K562 (cell line): Measurements from ENCODE around the gene EFNA2.

Experiments
- CTCF ChIP-seq, 3 experiments: IDR thresholded peaks in 2 of 3; conservative IDR thresholded peaks in 1 of 3; 2 replicates each; pipeline ENCODE4 v1.5.1; 2011 to 2012; ENCODE audit warnings: low read length in 3 of 3, mild to moderate bottlenecking in 3 of 3, control low read depth in 2 of 3, improper control_type of control experiment in 1 of 3, inconsistent platforms in 1 of 3, low read depth in 1 of 3, mixed read lengths in 1 of 3, moderate library complexity in 1 of 3; ENCODE audit not compliant: insufficient read depth in 2 of 3
- EZH2 ChIP-seq: IDR thresholded peaks from 2 replicates; pipeline ENCODE4 v1.6.1; 2012; ENCODE audit warnings: low read depth, mild to moderate bottlenecking, inconsistent platforms, low read length, borderline replicate concordance
- FOSL1 ChIP-seq: fragments of 200-800 bp; sonication (Bioruptor generic); conservative IDR thresholded peaks from 2 replicates; pipeline ENCODE4 v1.6.1; 2016; ENCODE audit warnings: missing genetic modification characterization, missing compliant biosample characterization
- JUN ChIP-seq, 2 experiments: sonication (generic) in 1 of 2; formaldehyde crosslinking in 1 of 2; IDR thresholded peaks; 2 replicates each; pipeline versions ENCODE4 v1.6.1 to v1.8.0; 2012 to 2022; ENCODE audit warnings: borderline replicate concordance in 2 of 2, mild to moderate bottlenecking in 2 of 2, improper control_type of control experiment in 1 of 2, low read depth in 1 of 2, low read length in 1 of 2, missing genetic modification reagents in 1 of 2
- MEIS2 ChIP-seq: fragments of 450-650 bp; IDR thresholded peaks from 2 replicates; pipeline ENCODE4 v1.6.1; 2014; ENCODE audit warnings: mild to moderate bottlenecking; ENCODE audit not compliant: partially characterized antibody
- MLLT1 ChIP-seq, 2 experiments: fragments of 450-650 bp; IDR thresholded peaks; 2 replicates each; pipeline ENCODE4 v1.6.1; 2016
- RB1 ChIP-seq: fragments of 450-650 bp; IDR thresholded peaks from 2 replicates; pipeline ENCODE4 v1.6.1; 2017; ENCODE audit warnings: low read depth, mild to moderate bottlenecking
- RNF2 ChIP-seq: sonication (generic); IDR thresholded peaks from 2 replicates; pipeline ENCODE4 v1.6.1; 2016
- SIN3A ChIP-seq, 2 experiments: fragments of 150-350 bp in 1 of 2; IDR thresholded peaks; 2 replicates each; pipeline ENCODE4 v1.6.1; 2011 to 2016; ENCODE audit warnings: borderline replicate concordance in 2 of 2, low read depth in 2 of 2, low read length in 2 of 2, mild to moderate bottlenecking in 2 of 2, moderate library complexity in 2 of 2; ENCODE audit not compliant: control insufficient read depth in 1 of 2
- SREBF2 ChIP-seq: sonication (generic); formaldehyde crosslinking; IDR thresholded peaks from 2 replicates; pipeline ENCODE4 v1.4.0; 2020; ENCODE audit warnings: mild to moderate bottlenecking, missing genetic modification reagents
- ZNF354B ChIP-seq: fragments of 250-450 bp; sonication (Bioruptor Pico); IDR thresholded peaks from 2 replicates; pipeline ENCODE4 v1.4.0; 2020
- ZNF586 ChIP-seq: fragments of 450-650 bp; formaldehyde crosslinking; conservative IDR thresholded peaks from 2 replicates; pipeline ENCODE4 v1.4.0; 2020; ENCODE audit warnings: mild to moderate bottlenecking, moderate library complexity
- ZZZ3 ChIP-seq: fragments of 450-650 bp; IDR thresholded peaks from 2 replicates; pipeline ENCODE4 v1.6.1; 2016; ENCODE audit warnings: antibody characterized with exemption, mild to moderate bottlenecking, moderate library complexity

- TF ChIP-seq FOSL1 = no peak
- TF ChIP-seq MLLT1 (IDR thresholded peaks at IDR 0.05) = no peak
- no peak for TF ChIP-seq SREBF2 (CRISPR knock-in tag)
- TF ChIP-seq JUN (IDR thresholded peaks at IDR 0.05; ENCODE audit: borderline replicate concordance, low read depth, low read length) = no peak
- no peak for TF ChIP-seq JUN (CRISPR knock-in tag; IDR thresholded peaks at IDR 0.05; ENCODE audit: borderline replicate concordance)
- no peak for TF ChIP-seq ZNF586 (CRISPR knock-in tag)
- no peak for TF ChIP-seq ZNF354B (CRISPR knock-in tag)
- TF ChIP-seq EZH2 = no peak
- TF ChIP-seq SIN3A (IDR thresholded peaks at IDR 0.05; ENCODE audit: borderline replicate concordance in 2 of 2, control insufficient read depth in 1 of 2, low read depth in 2 of 2, low read length in 2 of 2) = no peak
- TF ChIP-seq RNF2 = no peak
- no peak for TF ChIP-seq MEIS2
- no peak for TF ChIP-seq CTCF (IDR thresholded peaks at IDR 0.05 in 2 of 3, conservative IDR thresholded peaks at IDR 0.05 in 1 of 3; ENCODE audit: insufficient read depth in 2 of 3, low read depth in 1 of 3, low read length in 3 of 3)
- no peak for TF ChIP-seq RB1
- TF ChIP-seq ZZZ3 = no peak
Measured at GRCh38 chr19:1307755-1308303, 22.2 kb downstream of the EFNA2 start.
